NCI-H774 (cell line): ENCODE results near the gene CPM.
"Not testable (repeated sequence)": the region's sequence is repeated elsewhere in the genome, so short reads cannot be mapped to it uniquely, and the experiment has no call there.

Experiments used
- DNase-seq: peaks from one replicate; lab custom pipeline; 2025; lab: John Stamatoyannopoulos, UW

CPM gene

GRCh38 chr12:68806488-68807237, 126.3 kb downstream of the CPM start:
- DNase-seq, result no peak

- DNase-seq, result no peak
Measured at GRCh38 chr12:68805592-68806120, 127.3 kb downstream of the CPM start.

GRCh38 chr12:68804657-68805591, 128.0 kb downstream of the CPM start:
- no peak for DNase-seq

- DNase-seq, result no peak
Measured at GRCh38 chr12:68803948-68804656, 128.9 kb downstream of the CPM start.

GRCh38 chr12:68802911-68803651, 129.9 kb downstream of the CPM start:
- DNase-seq, result not testable (repeated sequence)

GRCh38 chr12:68802372-68802745, 130.6 kb downstream of the CPM start:
- not testable (repeated sequence) for DNase-seq
